AG09309 (cell line): ENCODE results near the gene MEG3.

Source experiments
- DNase-seq: peaks from one replicate; pipeline ENCODE4 v3.0.0-alpha.2; 2010; ENCODE audit warnings: low read depth
- H3K4me3 ChIP-seq: 2 replicates; pipeline ENCODE4 v1.5.1; 2011; ENCODE audit warnings: mild to moderate bottlenecking, low read depth, low read length, moderate library complexity; ENCODE audit not compliant: control insufficient read depth
- CTCF ChIP-seq: IDR thresholded peaks from 2 replicates; pipeline ENCODE4 v1.5.1; 2011; ENCODE audit warnings: mild to moderate bottlenecking, low read depth, low read length, inconsistent platforms; ENCODE audit not compliant: insufficient read depth, control insufficient read depth; ENCODE audit errors: missing control alignments

The MEG3 gene

DNA sequence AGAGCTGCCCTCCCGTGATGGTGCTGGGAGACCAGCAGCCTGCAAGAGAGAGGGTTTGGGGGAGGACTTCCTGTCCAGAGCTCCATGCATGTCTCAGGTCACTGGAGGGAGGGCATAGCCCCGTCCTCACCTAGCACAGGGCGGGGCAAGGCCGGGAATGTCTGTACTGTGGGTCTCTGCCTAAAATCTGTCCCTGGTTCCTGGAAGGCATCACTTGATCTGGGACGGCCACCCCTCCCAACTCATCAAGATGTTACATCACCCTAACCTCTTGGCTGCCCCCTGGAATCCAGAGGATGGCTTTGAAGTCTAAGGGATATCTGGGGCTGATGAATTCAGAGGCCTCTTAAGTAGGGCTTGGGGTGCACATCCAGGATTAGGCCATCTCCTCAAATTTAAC, 37.0 kb upstream of the MEG3 start:
- H3K4me3 ChIP-seq: no peak overlapping the region
- TF ChIP-seq CTCF: no peak
- DNase-seq: no peak

- TF ChIP-seq CTCF: no peak
- no peak for DNase-seq
- H3K4me3 ChIP-seq: no peak overlapping the region
Measured at GRCh38 chr14:100789460-100790417, 36.2 kb upstream of the MEG3 start.

- DNase-seq: no peak
- no peak for TF ChIP-seq CTCF
- H3K4me3 ChIP-seq: no peak overlapping the region
Measured at GRCh38 chr14:100790502-100791347, 35.2 kb upstream of the MEG3 start.

DNA sequence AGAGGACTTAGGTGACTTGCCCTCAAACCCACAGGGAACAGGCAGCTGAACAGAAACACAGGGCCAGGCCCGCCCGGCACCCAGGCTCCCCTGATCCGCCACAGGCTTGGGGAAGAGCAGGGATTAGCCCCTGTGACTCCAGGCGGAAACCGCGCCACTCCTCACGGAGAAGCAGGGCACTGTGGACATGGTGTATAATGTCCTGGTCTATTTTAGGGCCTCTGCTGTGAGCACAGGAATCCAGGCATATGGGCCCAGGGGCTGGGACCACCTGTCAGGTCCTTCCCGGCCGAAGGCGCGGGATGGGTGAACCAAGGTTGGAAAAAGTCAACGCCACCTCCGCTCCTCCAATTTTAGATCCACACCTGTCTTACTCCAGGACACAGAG, 34.6 kb upstream of the MEG3 start:
- H3K4me3 ChIP-seq: no peak overlapping the region
- TF ChIP-seq CTCF: no peak
- no peak for DNase-seq

DNA sequence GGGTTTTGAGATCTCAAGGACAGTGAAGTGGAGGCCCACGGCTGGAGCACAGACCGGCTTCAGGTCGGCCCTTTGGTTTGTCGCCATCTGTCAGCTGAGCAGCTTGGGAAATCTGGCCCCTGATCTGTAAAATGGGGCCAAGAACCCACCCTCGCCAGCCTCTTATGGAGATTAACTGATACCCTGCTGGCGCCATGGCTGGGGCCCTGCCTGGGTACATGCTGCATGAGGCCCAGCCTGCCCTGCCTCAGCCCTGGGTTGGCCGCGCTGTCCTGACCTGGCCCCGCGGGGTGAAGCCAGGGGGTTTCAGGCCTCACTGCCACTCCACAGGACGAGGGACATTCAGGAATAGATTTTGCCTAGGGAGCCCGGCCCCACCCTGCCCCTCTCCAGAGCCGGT, 33.9 kb upstream of the MEG3 start:
- H3K4me3 ChIP-seq: no peak overlapping the region
- DNase-seq: no peak
- no peak for TF ChIP-seq CTCF

- no peak for TF ChIP-seq CTCF
- H3K4me3 ChIP-seq: no peak overlapping the region
- no peak for DNase-seq
Measured at GRCh38 chr14:100796946-100797345, 29.0 kb upstream of the MEG3 start.
